Measurements from ENCODE around the gene KIAA0232. TPM values are rescaled to one million over a fixed set of nuclear protein-coding genes. Genes with fewer than 3 reads are reported as not detected.

The KIAA0232 gene
- polyA plus RNA-seq, 1 donor from 2014 or later, result 57.6 TPM

GRCh38 chr4:6781561-6781960 lies 966 bp upstream of the KIAA0232 start:
- H4K20me1 ChIP-seq (ENCODE audit: insufficient read depth), result peaks cover 18% of the 10 kb centered on the region
- no peaks in the 10 kb centered on the region for H3K9me2 ChIP-seq (ENCODE audit: insufficient read depth, low read length)
- no peak overlapping the region for H2AFZ ChIP-seq (ENCODE audit: low read depth, low read length)
- H3K27ac ChIP-seq (ENCODE audit: low read length), result peak overlapping the region; percentile 70
- H3K36me3 ChIP-seq (ENCODE audit: insufficient read depth, low read length), result no peaks in the 10 kb centered on the region
- no peak for TF ChIP-seq POLR2AphosphoS5 (IDR thresholded peaks at IDR 0.05)
- H3F3A ChIP-seq (ENCODE audit: insufficient read depth, low read length, poor library complexity, severe bottlenecking), result peaks cover 7% of the 10 kb centered on the region
- H3K27me3 ChIP-seq (ENCODE audit: insufficient read depth, low read depth, low read length), result no peaks in the 10 kb centered on the region
- H3K9ac ChIP-seq (ENCODE audit: low read length), result peak overlapping the region; percentile 100
- H3K4me2 ChIP-seq (ENCODE audit: low read length), result peak overlapping the region; percentile 5
- peaks cover 28% of the 10 kb centered on the region for H3K79me2 ChIP-seq (replicated peaks; ENCODE audit: insufficient read depth, low read length)
- no peaks in the 10 kb centered on the region for H3K9me3 ChIP-seq (ENCODE audit: low read length)
- H3K4me3 ChIP-seq (ENCODE audit: low read length), result peak overlapping the region; percentile 63

- Histone ChIP-seq H3K4me3 (ENCODE audit: low read length) (peak overlapping the region; percentile 98), H3F3A (ENCODE audit: insufficient read depth, low read length, poor library complexity, severe bottlenecking) (peaks cover 7% of the 10 kb centered on the region), H3K4me2 (ENCODE audit: low read length) (no peak overlapping the region), H2AFZ (ENCODE audit: low read depth, low read length) (no peak overlapping the region), H4K20me1 (ENCODE audit: insufficient read depth) (peaks cover 18% of the 10 kb centered on the region), H3K79me2 (replicated peaks; ENCODE audit: insufficient read depth, low read length) (peaks cover 41% of the 10 kb centered on the region), H3K27me3 (ENCODE audit: insufficient read depth, low read depth, low read length) (no peaks in the 10 kb centered on the region), H3K9ac (ENCODE audit: low read length) (peak overlapping the region; percentile 100), H3K36me3 (ENCODE audit: insufficient read depth, low read length) (no peaks in the 10 kb centered on the region), H3K27ac (ENCODE audit: low read length) (peak overlapping the region; percentile 99), H3K9me3 (ENCODE audit: low read length) (no peaks in the 10 kb centered on the region), H3K9me2 (ENCODE audit: insufficient read depth, low read length) (no peaks in the 10 kb centered on the region)
- TF ChIP-seq EZH2 (IDR thresholded peaks at IDR 0.05; ENCODE audit: borderline replicate concordance, insufficient read depth, low read length, poor library complexity, severe bottlenecking) (no peak), RAD21 (conservative IDR thresholded peaks at IDR 0.05) (no peak), REST (IDR thresholded peaks at IDR 0.05; ENCODE audit: borderline replicate concordance) (no peak)
These were observed 251 bp downstream of the KIAA0232 start for GRCh38 chr4:6782846-6783110.

GRCh38 chr4:6783111-6783981 lies 819 bp downstream of the KIAA0232 start:
- H3K9ac ChIP-seq (ENCODE audit: low read length), result peak overlapping the region; percentile 100
- peaks cover 7% of the 10 kb centered on the region for H3F3A ChIP-seq (ENCODE audit: insufficient read depth, low read length, poor library complexity, severe bottlenecking)
- H3K4me3 ChIP-seq (ENCODE audit: low read length), result peak overlapping the region; percentile 98
- peaks cover 46% of the 10 kb centered on the region for H3K79me2 ChIP-seq (replicated peaks; ENCODE audit: insufficient read depth, low read length)
- H3K27me3 ChIP-seq (ENCODE audit: insufficient read depth, low read depth, low read length), result no peaks in the 10 kb centered on the region
- TF ChIP-seq RAD21 (conservative IDR thresholded peaks at IDR 0.05), result peak; percentile 41
- peak; percentile 77 for TF ChIP-seq REST (IDR thresholded peaks at IDR 0.05; ENCODE audit: borderline replicate concordance)
- TF ChIP-seq TAF1 (IDR thresholded peaks at IDR 0.05; ENCODE audit: low read depth), result peak; percentile 82
- no peak for TF ChIP-seq EP300 (conservative IDR thresholded peaks at IDR 0.05; ENCODE audit: poor library complexity, severe bottlenecking)
- peak; percentile 41 for TF ChIP-seq SMC3 (conservative IDR thresholded peaks at IDR 0.05; ENCODE audit: poor library complexity)
- TF ChIP-seq POLR2AphosphoS5 (IDR thresholded peaks at IDR 0.05), result peak; percentile 89
- no peak for TF ChIP-seq EZH2 (IDR thresholded peaks at IDR 0.05; ENCODE audit: borderline replicate concordance, insufficient read depth, low read length, poor library complexity, severe bottlenecking)
- TF ChIP-seq CTCF (IDR thresholded peaks at IDR 0.05; ENCODE audit: poor library complexity, severe bottlenecking), result no peak
- TF ChIP-seq MXI1 (conservative IDR thresholded peaks at IDR 0.05; ENCODE audit: poor library complexity, severe bottlenecking), result peak; percentile 67
- no peaks in the 10 kb centered on the region for H3K9me3 ChIP-seq (ENCODE audit: low read length)
- peak overlapping the region; percentile 99 for H3K27ac ChIP-seq (ENCODE audit: low read length)
- H3K36me3 ChIP-seq (ENCODE audit: insufficient read depth, low read length), result no peaks in the 10 kb centered on the region
- H4K20me1 ChIP-seq (ENCODE audit: insufficient read depth), result peaks cover 18% of the 10 kb centered on the region
- no peaks in the 10 kb centered on the region for H3K9me2 ChIP-seq (ENCODE audit: insufficient read depth, low read length)
- peak overlapping the region; percentile 60 for H3K4me2 ChIP-seq (ENCODE audit: low read length)
- peak overlapping the region; percentile 78 for H2AFZ ChIP-seq (ENCODE audit: low read depth, low read length)

Data from neural cell (in vitro differentiated cells).